H1 (cell line): ENCODE measurements around the gene ATP5F1E. TPM values are rescaled to one million over a fixed set of nuclear protein-coding genes. Genes with fewer than 3 reads are reported as not detected.

Experiments
- CHD2 ChIP-seq: IDR thresholded peaks from 2 replicates; pipeline ENCODE4 v1.6.1; 2012; ENCODE audit warnings: low read length, improper control_type of control experiment
- EGR1 ChIP-seq: IDR thresholded peaks from 2 replicates; pipeline ENCODE4 v1.6.1; 2011; ENCODE audit warnings: low read depth, low read length, borderline replicate concordance
- FOSL1 ChIP-seq: IDR thresholded peaks from 2 replicates; pipeline ENCODE4 v1.6.1; 2011; ENCODE audit warnings: mild to moderate bottlenecking, low read depth, low read length, moderate library complexity; ENCODE audit not compliant: insufficient read depth
- JUN ChIP-seq: IDR thresholded peaks from 2 replicates; pipeline ENCODE4 v1.6.1; 2011; ENCODE audit warnings: low read depth, mild to moderate bottlenecking, improper control_type of control experiment, low read length
- MAFK ChIP-seq: IDR thresholded peaks from 2 replicates; pipeline ENCODE4 v1.6.1; 2012; ENCODE audit warnings: low read depth, mild to moderate bottlenecking, improper control_type of control experiment, low read length
- RNF2 ChIP-seq: fragments of 200-900, 300-1000 bp; sonication (generic); IDR thresholded peaks from 2 replicates; pipeline ENCODE4 v1.7.1; 2016; ENCODE audit warnings: borderline replicate concordance, low read depth, mild to moderate bottlenecking, antibody characterized with exemption, low read length; ENCODE audit not compliant: poor library complexity, severe bottlenecking; ENCODE audit errors: missing control alignments
- RXRA ChIP-seq: IDR thresholded peaks from 2 replicates; pipeline ENCODE4 v1.6.1; 2011; ENCODE audit warnings: low read depth, mild to moderate bottlenecking, low read length, moderate library complexity; ENCODE audit not compliant: insufficient read depth
- SIN3A ChIP-seq, 2 experiments: IDR thresholded peaks in 1 of 2; conservative IDR thresholded peaks in 1 of 2; 2 replicates each; pipeline ENCODE4 v1.6.1; 2011 to 2012; ENCODE audit warnings: low read length in 2 of 2, improper control_type of control experiment in 1 of 2, low read depth in 1 of 2, mild to moderate bottlenecking in 1 of 2
- polyA plus RNA-seq, 7 experiments: library from polyadenylated mRNA; depleted of rRNA in 3 of 7; stranded (reverse) in 5 of 7; unstranded in 2 of 7; fragments of >200 nt in 5 of 7; fragments of 200-250 nt in 2 of 7; gene quantifications; 1 replicate in 5 of 7; 2 replicates in 1 of 7; 4 replicates in 1 of 7; pipeline versions ENCODE4 v1.2.1 to v1.2.3, GENCODE V29; 2011 to 2013; ENCODE audit warnings: missing spikeins in 2 of 7, mixed read lengths in 2 of 7
- total RNA-seq: library from RNA; stranded (reverse); fragmentation: NEBNext Ultra II Directional; extraction: Animal tissue kit (Norgen Biotek cat#: 25700); gene quantifications from 2 replicates; pipeline ENCODE4 v1.2.1, GENCODE V29; 2021
- TF ChIP-seq, protein P1 (sequence below): fragments of 300-600 bp; sonication (generic); IDR thresholded peaks from 2 replicates; pipeline ENCODE4 v1.7.1; 2012; ENCODE audit warnings: low read length, moderate library complexity, mild to moderate bottlenecking, inconsistent platforms; ENCODE audit not compliant: insufficient replicate concordance

Gene ATP5F1E
- total and polyA plus RNA-seq, 2 of the 8 experiments (the other 6 are each of a cell fraction or from before 2014, with no cell fraction given) = 15.7 to 47.8 TPM

DNA sequence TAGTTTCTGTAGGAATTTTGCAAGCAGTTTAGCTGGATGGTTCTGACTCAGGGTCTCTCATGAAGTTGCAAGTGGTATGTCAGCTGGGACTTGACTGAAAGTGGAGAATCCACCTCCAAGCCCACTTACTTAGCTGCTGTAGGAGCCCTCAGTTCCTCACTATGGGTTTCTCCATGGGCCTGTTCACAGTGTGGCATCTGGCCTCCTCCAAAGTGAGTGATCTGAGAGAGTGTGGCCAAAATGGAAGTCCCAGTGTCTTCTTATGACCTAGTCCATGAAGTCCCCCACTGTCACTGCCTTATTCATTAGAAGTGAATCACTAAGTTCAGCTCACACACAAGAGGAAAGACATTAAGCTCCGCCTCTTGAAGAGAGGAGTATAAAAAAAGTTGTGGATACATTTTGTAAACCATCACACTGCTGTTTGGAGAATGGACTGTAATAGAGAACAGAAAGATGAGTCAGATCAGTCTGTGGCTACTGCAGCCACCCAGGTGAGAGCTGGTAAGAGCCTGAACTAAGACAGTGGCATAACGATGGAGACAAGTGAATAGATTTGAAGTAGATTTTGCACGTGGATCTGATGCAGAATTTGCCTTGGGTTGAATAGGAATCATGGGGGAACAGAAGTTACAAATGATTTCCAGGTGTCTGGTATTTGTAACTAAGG lies 55.9 kb downstream of the ATP5F1E start (continued):
- TF ChIP-seq, protein P1, sequence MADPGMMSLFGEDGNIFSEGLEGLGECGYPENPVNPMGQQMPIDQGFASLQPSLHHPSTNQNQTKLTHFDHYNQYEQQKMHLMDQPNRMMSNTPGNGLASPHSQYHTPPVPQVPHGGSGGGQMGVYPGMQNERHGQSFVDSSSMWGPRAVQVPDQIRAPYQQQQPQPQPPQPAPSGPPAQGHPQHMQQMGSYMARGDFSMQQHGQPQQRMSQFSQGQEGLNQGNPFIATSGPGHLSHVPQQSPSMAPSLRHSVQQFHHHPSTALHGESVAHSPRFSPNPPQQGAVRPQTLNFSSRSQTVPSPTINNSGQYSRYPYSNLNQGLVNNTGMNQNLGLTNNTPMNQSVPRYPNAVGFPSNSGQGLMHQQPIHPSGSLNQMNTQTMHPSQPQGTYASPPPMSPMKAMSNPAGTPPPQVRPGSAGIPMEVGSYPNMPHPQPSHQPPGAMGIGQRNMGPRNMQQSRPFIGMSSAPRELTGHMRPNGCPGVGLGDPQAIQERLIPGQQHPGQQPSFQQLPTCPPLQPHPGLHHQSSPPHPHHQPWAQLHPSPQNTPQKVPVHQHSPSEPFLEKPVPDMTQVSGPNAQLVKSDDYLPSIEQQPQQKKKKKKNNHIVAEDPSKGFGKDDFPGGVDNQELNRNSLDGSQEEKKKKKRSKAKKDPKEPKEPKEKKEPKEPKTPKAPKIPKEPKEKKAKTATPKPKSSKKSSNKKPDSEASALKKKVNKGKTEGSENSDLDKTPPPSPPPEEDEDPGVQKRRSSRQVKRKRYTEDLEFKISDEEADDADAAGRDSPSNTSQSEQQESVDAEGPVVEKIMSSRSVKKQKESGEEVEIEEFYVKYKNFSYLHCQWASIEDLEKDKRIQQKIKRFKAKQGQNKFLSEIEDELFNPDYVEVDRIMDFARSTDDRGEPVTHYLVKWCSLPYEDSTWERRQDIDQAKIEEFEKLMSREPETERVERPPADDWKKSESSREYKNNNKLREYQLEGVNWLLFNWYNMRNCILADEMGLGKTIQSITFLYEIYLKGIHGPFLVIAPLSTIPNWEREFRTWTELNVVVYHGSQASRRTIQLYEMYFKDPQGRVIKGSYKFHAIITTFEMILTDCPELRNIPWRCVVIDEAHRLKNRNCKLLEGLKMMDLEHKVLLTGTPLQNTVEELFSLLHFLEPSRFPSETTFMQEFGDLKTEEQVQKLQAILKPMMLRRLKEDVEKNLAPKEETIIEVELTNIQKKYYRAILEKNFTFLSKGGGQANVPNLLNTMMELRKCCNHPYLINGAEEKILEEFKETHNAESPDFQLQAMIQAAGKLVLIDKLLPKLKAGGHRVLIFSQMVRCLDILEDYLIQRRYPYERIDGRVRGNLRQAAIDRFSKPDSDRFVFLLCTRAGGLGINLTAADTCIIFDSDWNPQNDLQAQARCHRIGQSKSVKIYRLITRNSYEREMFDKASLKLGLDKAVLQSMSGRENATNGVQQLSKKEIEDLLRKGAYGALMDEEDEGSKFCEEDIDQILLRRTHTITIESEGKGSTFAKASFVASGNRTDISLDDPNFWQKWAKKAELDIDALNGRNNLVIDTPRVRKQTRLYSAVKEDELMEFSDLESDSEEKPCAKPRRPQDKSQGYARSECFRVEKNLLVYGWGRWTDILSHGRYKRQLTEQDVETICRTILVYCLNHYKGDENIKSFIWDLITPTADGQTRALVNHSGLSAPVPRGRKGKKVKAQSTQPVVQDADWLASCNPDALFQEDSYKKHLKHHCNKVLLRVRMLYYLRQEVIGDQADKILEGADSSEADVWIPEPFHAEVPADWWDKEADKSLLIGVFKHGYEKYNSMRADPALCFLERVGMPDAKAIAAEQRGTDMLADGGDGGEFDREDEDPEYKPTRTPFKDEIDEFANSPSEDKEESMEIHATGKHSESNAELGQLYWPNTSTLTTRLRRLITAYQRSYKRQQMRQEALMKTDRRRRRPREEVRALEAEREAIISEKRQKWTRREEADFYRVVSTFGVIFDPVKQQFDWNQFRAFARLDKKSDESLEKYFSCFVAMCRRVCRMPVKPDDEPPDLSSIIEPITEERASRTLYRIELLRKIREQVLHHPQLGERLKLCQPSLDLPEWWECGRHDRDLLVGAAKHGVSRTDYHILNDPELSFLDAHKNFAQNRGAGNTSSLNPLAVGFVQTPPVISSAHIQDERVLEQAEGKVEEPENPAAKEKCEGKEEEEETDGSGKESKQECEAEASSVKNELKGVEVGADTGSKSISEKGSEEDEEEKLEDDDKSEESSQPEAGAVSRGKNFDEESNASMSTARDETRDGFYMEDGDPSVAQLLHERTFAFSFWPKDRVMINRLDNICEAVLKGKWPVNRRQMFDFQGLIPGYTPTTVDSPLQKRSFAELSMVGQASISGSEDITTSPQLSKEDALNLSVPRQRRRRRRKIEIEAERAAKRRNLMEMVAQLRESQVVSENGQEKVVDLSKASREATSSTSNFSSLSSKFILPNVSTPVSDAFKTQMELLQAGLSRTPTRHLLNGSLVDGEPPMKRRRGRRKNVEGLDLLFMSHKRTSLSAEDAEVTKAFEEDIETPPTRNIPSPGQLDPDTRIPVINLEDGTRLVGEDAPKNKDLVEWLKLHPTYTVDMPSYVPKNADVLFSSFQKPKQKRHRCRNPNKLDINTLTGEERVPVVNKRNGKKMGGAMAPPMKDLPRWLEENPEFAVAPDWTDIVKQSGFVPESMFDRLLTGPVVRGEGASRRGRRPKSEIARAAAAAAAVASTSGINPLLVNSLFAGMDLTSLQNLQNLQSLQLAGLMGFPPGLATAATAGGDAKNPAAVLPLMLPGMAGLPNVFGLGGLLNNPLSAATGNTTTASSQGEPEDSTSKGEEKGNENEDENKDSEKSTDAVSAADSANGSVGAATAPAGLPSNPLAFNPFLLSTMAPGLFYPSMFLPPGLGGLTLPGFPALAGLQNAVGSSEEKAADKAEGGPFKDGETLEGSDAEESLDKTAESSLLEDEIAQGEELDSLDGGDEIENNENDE = no peak
- no peak for TF ChIP-seq MAFK
- no peak for TF ChIP-seq RNF2
- no peak for TF ChIP-seq RXRA
- TF ChIP-seq JUN = no peak
- no peak for TF ChIP-seq SIN3A (conservative IDR thresholded peaks at IDR 0.05 in 1 of 2, IDR thresholded peaks at IDR 0.05 in 1 of 2; ENCODE audit: low read depth in 1 of 2, low read length in 2 of 2)
- no peak for TF ChIP-seq FOSL1
- TF ChIP-seq EGR1 = no peak
- no peak for TF ChIP-seq CHD2
